Esophagus squamous epithelium (tissue), 4 donors: ENCODE results near the gene FAM169A.

ENCODE experiments used
- CTCF ChIP-seq, 6 experiments: fragments of 450-650 bp in 4 of 6; fragments of 200-600 bp in 2 of 6; sonication (generic) in 2 of 6; IDR thresholded peaks; one replicate each; pipeline ENCODE4 v1.5.1; 2016 to 2019; ENCODE audit warnings: antibody characterized with exemption in 6 of 6, mild to moderate bottlenecking in 4 of 6, moderate library complexity in 4 of 6
- POLR2A ChIP-seq, 4 donors: fragments of 450-650 bp; IDR thresholded peaks; one replicate each; pipeline ENCODE4 v1.6.1; 2017; ENCODE audit warnings: antibody characterized with exemption in 4 of 4, mild to moderate bottlenecking in 4 of 4, moderate library complexity in 3 of 4

GRCh38 chr5:74875994-74876791, 10.0 kb upstream of the FAM169A start:
- TF ChIP-seq POLR2A (IDR thresholded peaks at IDR 0.05) (no peak), CTCF (IDR thresholded peaks at IDR 0.05) (no peak)
